ENCODE data around the gene MCC.

DNA sequence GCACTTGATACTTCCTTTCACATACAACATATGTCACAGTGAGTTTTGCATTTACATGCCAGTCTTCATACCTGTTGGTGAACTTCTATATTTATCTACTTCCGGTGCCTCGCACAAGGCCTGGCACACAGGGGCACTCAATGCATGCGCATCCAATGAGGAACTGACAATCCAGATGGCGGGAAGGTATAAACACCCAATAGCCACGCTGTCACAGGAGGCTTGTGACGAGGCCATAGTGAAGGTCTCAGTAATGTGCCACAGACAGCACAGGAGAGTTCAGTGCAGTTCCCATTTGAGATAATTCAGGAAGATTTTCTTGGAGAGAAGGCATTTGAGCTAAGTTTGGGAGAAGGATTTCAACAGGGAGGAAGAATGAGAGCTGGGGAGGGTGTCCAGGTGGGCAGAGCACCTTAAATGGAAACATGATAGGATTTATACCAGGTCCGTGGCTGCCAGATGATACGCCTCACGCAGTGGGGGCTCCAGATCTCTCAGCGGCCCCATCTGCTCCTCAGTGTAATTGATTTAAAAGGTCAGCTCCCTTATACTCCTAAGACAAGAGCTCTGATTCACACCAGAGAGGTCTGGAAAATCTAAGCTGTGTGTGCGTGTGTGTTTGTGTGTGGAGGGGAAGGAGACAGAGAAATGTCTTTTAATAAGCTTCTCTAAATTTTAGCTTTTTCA lies 305.5 kb downstream of the MCC start:
- TF ChIP-seq, protein P1, sequence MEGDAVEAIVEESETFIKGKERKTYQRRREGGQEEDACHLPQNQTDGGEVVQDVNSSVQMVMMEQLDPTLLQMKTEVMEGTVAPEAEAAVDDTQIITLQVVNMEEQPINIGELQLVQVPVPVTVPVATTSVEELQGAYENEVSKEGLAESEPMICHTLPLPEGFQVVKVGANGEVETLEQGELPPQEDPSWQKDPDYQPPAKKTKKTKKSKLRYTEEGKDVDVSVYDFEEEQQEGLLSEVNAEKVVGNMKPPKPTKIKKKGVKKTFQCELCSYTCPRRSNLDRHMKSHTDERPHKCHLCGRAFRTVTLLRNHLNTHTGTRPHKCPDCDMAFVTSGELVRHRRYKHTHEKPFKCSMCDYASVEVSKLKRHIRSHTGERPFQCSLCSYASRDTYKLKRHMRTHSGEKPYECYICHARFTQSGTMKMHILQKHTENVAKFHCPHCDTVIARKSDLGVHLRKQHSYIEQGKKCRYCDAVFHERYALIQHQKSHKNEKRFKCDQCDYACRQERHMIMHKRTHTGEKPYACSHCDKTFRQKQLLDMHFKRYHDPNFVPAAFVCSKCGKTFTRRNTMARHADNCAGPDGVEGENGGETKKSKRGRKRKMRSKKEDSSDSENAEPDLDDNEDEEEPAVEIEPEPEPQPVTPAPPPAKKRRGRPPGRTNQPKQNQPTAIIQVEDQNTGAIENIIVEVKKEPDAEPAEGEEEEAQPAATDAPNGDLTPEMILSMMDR (conservative IDR thresholded peaks at IDR 0.05 in 1 of 2, IDR thresholded peaks at IDR 0.05 in 1 of 2; ENCODE audit: extremely low read depth in 1 of 2, insufficient read depth in 1 of 2, low read depth in 1 of 2, low read length in 2 of 2), result no peak
- no peak for TF ChIP-seq EZH2 (IDR thresholded peaks at IDR 0.05; ENCODE audit: borderline replicate concordance, low read length)
